GM12892 (cell line): ENCODE measurements around the gene ARHGEF17.

ENCODE experiments used
- POLR2A ChIP-seq: IDR thresholded peaks from 2 replicates; pipeline ENCODE4 v1.6.1; 2011; ENCODE audit warnings: low read depth, low read length, control low read depth
- POLR2AphosphoS5 ChIP-seq: IDR thresholded peaks from 2 replicates; pipeline ENCODE4 v1.6.1; 2011; ENCODE audit warnings: low read depth, low read length, control low read depth
- TAF1 ChIP-seq: IDR thresholded peaks from 2 replicates; pipeline ENCODE4 v1.6.1; 2011; ENCODE audit warnings: low read depth, mild to moderate bottlenecking, control low read depth, low read length, borderline replicate concordance

GRCh38 chr11:73313652-73314051 lies 5.6 kb downstream of the ARHGEF17 start:
- no peak for TF ChIP-seq POLR2AphosphoS5
- TF ChIP-seq POLR2A: no peak
- TF ChIP-seq TAF1: no peak
